HG03108 (cell line): ENCODE results near the gene TRAK1.
"Not testable (repeated sequence)": the region's sequence is repeated elsewhere in the genome, so short reads cannot be mapped to it uniquely, and the experiment has no call there.

Source experiments
- ATAC-seq: cut with Tn5 transposase; IDR thresholded peaks from one replicate; pipeline ENCODE4 v1.9.1; 2021; ENCODE audit warnings: moderate library complexity; ENCODE audit not compliant: unreplicated experiment

Gene TRAK1

GRCh38 chr3:42095540-42095939 is 4.4 kb downstream of the TRAK1 start:
- no peak for ATAC-seq

GRCh38 chr3:42096796-42097565 is 5.8 kb downstream of the TRAK1 start:
- no peak for ATAC-seq

- ATAC-seq: no peak
Observed at GRCh38 chr3:42097566-42097946, 6.4 kb downstream of the TRAK1 start.

- ATAC-seq: no peak
Observed at GRCh38 chr3:42098171-42098570, 7.0 kb downstream of the TRAK1 start.

- ATAC-seq: no peak
Observed at GRCh38 chr3:42099020-42099765, 8.0 kb downstream of the TRAK1 start.

GRCh38 chr3:42101048-42101447 is 9.9 kb downstream of the TRAK1 start:
- ATAC-seq: no peak

- ATAC-seq: no peak
Observed at GRCh38 chr3:42101481-42101880, 10.3 kb downstream of the TRAK1 start.

- ATAC-seq: no peak
Observed at GRCh38 chr3:42102571-42102970, 11.4 kb downstream of the TRAK1 start.

- ATAC-seq: not testable (repeated sequence)
Observed at GRCh38 chr3:42103921-42104665, 12.9 kb downstream of the TRAK1 start.

- ATAC-seq: not testable (repeated sequence)
Observed at GRCh38 chr3:42105994-42106393, 14.8 kb downstream of the TRAK1 start.

- ATAC-seq: no peak
Observed at GRCh38 chr3:42106646-42107045, 15.5 kb downstream of the TRAK1 start.

GRCh38 chr3:42110631-42111030 is 19.5 kb downstream of the TRAK1 start:
- ATAC-seq: no peak

GRCh38 chr3:42114130-42114725 is 23.1 kb downstream of the TRAK1 start:
- no peak for ATAC-seq

GRCh38 chr3:42115215-42115614 is 24.1 kb downstream of the TRAK1 start:
- ATAC-seq: no peak

GRCh38 chr3:42115946-42116345 is 24.8 kb downstream of the TRAK1 start:
- ATAC-seq: no peak

GRCh38 chr3:42116466-42116865 is 25.3 kb downstream of the TRAK1 start:
- no peak for ATAC-seq

GRCh38 chr3:42117175-42118008 is 26.2 kb downstream of the TRAK1 start:
- ATAC-seq: no peak

- ATAC-seq: peak; percentile 77
Observed at GRCh38 chr3:42118762-42119361, 27.7 kb downstream of the TRAK1 start.

- no peak for ATAC-seq
Observed at GRCh38 chr3:42119561-42120355, 28.6 kb downstream of the TRAK1 start.
